HG03571 (cell line): Measurements from ENCODE around the gene TP53BP2.
"Not testable (repeated sequence)": the region's sequence is repeated elsewhere in the genome, so short reads cannot be mapped to it uniquely, and the experiment has no call there.

ENCODE experiments used
- ATAC-seq: cut with Tn5 transposase; IDR thresholded peaks from one replicate; pipeline ENCODE4 v1.9.1; 2021; ENCODE audit not compliant: unreplicated experiment

Gene TP53BP2, protein sequence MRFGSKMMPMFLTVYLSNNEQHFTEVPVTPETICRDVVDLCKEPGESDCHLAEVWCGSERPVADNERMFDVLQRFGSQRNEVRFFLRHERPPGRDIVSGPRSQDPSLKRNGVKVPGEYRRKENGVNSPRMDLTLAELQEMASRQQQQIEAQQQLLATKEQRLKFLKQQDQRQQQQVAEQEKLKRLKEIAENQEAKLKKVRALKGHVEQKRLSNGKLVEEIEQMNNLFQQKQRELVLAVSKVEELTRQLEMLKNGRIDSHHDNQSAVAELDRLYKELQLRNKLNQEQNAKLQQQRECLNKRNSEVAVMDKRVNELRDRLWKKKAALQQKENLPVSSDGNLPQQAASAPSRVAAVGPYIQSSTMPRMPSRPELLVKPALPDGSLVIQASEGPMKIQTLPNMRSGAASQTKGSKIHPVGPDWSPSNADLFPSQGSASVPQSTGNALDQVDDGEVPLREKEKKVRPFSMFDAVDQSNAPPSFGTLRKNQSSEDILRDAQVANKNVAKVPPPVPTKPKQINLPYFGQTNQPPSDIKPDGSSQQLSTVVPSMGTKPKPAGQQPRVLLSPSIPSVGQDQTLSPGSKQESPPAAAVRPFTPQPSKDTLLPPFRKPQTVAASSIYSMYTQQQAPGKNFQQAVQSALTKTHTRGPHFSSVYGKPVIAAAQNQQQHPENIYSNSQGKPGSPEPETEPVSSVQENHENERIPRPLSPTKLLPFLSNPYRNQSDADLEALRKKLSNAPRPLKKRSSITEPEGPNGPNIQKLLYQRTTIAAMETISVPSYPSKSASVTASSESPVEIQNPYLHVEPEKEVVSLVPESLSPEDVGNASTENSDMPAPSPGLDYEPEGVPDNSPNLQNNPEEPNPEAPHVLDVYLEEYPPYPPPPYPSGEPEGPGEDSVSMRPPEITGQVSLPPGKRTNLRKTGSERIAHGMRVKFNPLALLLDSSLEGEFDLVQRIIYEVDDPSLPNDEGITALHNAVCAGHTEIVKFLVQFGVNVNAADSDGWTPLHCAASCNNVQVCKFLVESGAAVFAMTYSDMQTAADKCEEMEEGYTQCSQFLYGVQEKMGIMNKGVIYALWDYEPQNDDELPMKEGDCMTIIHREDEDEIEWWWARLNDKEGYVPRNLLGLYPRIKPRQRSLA

DNA sequence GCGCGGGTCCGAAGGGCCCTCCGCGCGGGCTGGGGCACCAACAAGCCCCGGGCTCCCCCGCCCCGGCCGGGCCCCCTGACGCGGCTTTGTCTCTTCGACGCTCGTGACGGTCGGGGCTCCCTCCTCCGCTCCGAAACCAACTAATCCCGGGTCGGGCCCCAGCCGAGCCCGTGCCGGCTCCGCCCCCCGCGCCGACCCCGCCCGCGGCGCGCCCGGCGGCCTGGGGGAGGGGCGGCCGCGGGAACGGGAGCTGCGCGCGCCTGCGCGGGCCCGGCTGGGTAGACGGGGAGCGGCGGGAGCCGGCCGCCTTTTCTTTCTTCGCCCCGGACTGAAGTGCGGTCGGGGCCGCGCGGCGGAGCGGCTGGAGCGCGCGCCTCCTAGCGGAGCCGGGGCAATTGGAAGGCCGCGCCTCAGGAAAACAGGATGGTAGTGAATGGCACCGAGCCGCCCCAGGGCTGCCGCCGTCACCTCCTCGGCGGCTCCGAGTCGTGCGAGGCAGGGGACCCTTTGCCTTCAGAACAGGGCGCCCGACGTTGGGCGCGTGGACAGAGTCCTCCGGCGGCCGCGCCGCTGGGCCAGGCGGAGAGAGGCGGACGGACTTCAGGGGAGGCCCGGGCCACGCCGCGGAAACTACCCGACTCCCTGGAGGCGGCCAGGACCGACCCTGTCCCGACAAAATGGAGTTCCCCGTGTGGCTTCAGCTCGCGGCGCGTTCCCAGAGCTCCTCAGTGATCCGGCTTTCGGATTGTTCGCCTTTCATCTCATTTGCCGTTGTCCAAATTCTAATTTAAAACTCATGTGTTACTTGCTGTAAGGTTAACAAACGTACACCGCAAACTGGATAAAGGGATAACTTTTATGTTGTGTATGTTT lies at the start of gene TP53BP2:
TSS of gene TP53BP2 (minus strand) at position 138 of the 873 bp plus-strand sequence. CDS start 267 bp downstream, outside the sequence.
- ATAC-seq = peak; percentile 69

DNA sequence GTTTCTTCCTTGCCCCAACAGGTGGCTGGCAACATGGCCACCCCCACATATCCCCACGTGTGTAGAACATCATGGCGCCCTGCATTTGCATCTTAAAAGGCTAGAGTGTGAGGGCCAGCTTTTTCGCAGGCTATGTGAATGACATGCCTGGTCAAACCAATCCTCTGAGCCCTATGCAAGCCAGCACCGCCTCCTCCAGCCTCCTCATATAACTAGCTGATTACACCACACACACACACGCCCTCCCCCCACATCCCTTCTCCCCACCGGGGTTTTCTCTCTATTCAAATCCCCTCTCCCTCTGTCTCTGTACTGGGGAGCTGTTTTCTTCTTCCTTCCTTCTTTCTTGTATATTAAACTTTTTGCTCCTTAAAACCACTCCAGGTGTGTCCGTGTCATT lies 44.7 kb upstream of the TP53BP2 start:
- not testable (repeated sequence) for ATAC-seq

GRCh38 chr1:223889319-223889718 lies 43.6 kb upstream of the TP53BP2 start:
- ATAC-seq = not testable (repeated sequence)

DNA sequence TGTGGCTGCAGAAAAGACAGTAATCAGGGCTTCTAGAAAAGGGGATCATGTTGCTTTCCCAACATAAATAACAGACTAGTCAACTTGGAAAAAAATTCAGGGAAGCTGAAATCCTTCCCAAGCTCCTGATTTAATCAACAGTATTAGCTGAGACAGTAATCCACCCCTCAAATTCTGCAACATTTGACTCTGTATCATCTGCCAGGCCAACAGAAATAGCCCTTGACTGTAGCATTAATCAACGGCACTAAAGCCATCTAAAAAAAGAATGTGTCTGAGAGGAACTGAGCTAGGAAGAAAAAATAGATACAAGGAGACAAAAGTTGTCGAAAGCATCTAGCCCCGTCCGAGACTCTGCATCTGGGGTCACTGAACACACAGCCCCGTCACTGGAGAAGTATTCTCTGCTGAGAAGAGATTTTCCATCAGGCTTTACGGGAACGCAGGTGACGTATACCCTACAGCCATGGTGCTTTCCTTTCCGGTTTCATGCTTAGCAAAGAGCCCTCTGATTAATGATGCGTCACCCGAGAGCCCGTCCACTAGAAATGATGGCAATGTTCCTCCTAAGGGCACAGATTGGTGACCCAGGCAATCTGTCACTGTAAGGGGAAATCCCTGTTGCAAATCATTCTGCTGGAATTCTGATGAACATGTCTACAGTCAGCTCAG lies 42.1 kb upstream of the TP53BP2 start:
- no peak for ATAC-seq

DNA sequence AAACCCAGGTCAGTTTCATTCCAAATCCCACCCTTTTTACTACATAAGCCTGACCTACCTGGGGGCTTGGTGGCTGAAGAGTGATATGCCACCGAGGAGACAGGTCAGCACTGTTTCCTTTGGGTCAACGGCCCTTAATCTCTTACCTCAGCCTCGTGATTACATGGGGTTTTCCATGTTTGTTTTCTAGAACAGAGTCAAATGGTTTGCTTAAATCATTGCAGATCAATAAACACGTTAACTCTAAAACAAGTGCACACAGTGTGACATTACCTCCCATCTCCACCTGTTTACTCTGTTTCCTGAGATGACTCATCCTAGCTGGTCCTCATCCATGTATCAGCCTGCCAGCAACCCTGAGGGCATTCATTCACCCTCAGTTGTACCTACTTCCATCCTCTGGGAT lies 40.8 kb upstream of the TP53BP2 start:
- ATAC-seq = no peak

GRCh38 chr1:223885614-223886013 lies 39.9 kb upstream of the TP53BP2 start:
- no peak for ATAC-seq

DNA sequence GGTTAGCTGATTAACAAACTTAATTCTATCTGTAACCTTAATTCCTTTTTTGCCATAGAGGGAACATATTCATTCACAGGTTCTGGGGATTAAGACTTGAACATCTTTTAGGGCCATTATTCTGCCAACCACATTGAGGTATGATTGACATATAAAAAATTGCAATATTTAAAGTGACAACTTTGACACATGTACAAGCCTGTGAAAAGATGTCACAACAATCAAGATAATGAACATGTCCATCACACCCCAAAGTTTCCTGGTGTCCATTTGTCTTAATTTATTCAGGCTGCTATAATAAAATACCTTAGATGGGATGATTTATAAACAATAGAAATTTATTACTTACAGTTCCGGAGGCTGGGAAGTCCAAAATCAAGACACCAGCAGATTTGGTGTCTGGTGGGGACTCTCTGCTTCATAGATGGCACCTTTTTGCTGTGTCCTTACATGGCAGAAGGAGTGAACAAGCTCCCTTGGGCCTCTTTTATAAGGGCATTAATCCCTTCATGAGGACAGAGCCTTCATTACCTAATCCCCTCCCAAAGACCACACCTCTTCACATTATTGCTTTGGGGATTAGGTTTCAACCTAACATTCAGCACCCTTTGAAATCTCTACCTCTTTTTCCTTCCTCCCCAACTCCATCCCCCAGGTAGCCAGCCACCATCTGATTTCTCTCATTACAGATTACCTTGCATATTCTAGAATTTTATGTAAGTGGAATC lies 33.0 kb upstream of the TP53BP2 start:
- no peak for ATAC-seq

DNA sequence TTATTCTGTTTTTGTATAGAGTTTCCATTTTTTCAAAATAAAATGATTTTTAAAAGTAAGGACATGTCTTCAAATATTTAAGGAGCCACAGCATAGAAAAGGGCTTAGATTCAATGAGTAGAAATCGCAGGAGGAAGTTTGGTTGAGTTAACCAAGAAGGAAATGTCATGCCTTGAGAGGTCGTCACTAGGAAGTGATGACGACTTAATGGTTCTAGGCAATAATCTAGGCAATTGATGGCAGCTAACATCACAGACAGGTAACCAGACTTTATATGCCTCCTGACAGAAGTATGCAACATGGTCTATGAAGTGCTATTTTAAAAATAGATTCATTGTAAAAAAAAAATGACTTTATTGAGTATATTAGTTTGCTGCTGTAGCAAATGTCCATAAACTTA lies 32.1 kb upstream of the TP53BP2 start:
- ATAC-seq = no peak

DNA sequence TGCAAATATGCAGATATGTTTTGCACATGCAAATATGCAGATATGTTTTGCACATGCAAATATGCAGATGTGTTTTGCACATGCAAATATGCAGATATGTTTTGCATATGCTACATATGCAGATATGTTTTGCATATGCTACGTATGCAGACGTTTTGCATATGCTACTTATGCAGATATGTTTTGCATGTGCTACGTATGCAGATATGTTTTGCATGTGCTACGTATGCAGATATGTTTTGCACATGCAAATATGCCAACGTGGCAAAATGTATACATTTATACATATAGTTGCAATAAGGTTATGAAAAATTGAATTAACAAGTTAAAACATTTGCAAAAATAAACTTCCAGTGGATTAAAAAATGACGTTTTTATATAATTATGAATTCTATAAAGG lies 30.8 kb upstream of the TP53BP2 start:
- no peak for ATAC-seq

DNA sequence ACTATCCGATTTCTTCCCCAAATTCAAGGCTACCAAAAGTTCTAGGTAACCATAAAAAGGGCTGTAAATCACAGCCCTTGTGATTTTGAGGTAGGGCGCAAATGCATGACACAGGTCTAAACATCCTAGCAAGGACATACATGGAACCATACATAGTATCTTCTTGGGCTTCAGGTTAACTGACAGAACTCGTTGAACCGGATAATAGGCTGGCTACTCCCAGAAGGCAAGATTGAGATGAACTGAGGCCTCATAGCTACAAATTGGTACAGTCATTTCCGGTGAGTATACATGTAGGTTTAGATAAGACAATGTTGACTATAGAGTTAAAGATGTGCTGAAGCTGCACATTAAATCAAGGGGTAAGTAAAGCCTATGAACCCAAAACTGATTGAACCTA lies 27.3 kb upstream of the TP53BP2 start:
- no peak for ATAC-seq

GRCh38 chr1:223872308-223872901 lies 26.7 kb upstream of the TP53BP2 start:
- ATAC-seq = no peak

- no peak for ATAC-seq
Measured at GRCh38 chr1:223870617-223871574, 25.1 kb upstream of the TP53BP2 start.

DNA sequence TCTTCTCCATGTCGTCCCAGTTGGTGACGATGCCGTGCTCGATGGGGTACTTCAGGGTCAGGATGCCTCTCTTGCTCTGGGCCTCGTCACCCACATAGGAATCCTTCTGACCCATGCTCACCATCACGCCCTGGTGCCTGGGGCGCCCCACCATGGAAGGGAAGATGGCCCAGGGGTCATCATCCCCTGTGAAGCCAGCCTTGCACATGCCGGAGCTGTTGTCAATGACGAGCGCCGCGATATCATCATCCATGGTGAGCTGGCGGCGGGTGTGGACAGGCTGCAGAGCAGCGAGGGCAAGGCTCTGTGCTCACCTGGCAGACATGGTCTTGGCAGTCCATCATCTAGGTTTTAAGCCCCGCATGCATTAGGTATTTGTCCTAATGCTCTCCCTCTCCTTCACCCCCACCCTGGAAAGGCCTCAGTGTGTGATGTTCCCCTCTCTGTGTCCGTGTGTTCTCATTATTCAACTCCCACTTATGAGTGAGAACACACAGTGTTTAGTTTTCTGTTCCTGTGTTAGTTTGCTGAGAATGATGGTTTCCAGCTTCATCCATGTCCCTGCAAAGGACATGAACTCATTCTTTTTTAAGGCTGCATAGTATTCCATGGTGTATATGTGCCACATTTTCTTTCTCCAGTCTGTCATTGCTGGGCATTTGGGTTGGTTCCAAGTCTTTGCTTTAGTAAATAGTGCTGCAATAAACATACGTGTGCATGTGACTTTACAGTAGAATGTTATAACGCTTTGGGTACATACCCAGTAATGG lies 19.0 kb upstream of the TP53BP2 start:
- not testable (repeated sequence) for ATAC-seq

- no peak for ATAC-seq
Measured at GRCh38 chr1:223864084-223864483, 18.3 kb upstream of the TP53BP2 start.

DNA sequence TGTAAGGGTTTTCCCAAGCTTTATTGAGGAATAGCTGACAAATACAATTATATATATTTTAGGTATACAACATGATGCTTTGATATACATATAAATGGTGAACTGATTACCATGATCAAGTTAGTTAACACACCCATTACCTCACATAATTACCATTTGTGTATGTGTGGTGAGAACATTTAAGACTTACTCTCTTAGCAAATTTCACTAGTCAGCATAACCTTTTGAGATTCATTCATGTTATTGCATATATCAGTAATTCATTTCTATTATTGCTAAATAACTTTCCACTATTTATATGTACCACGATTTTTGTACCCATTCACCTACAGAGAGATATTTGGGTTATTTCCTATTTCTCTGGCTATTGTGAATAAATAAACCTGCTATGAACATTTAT lies 16.2 kb upstream of the TP53BP2 start:
- no peak for ATAC-seq

DNA sequence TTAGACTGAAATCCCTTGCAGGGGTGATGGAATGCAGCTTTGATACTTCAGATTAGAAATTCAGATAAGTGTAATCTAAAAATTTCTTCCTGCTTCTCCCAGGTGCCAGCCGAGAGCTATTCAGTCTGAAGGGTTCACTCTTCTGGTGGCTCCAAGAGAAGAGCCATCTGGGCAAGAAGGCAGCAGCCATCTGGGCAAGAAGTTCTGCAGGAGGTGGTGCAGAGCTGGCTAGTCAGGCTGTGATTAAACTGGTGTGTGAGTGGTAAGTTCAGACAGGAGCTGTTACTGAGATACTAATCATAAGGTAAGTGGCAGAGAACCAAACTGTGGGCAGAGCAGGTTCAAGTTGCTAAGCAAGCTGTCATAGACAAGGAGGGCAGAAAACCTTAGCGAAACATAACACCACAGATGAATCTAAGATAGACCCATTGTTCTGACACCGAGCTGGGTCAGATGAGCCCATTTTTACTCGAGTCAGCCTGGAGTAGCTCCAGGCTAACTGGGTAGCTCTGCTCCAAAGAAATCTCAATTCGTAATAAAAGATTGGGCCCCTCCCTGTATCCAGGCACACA lies 14.4 kb upstream of the TP53BP2 start:
- no peak for ATAC-seq

DNA sequence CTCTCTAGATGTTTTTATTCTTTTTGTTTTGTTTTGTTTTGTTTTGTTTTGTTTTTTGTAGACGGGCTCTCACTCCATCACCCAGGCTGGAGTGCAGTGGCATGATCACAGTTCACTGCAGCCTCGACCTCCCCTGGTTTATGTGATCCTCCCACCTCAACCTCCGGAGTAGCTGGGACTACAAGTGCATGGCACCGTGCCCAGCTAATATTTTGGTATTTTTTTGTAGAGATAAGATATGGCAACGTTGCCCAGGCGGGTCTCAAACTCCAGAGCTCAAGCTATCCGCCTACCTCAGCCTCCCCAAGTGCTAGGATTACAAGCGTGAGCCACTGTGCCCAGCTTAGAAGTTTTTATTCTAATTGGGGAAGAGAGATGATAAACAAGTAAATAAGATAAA lies 13.3 kb upstream of the TP53BP2 start:
- ATAC-seq = no peak
